ENCODE results near the gene CTSO. TPM values are rescaled to one million over a fixed set of nuclear protein-coding genes. Genes with fewer than 3 reads are reported as not detected.

The CTSO gene
- total RNA-seq, 1 experiment from 2014 or later, result 0.57 TPM

GRCh38 chr4:155903453-155903852, 50.2 kb downstream of the CTSO start, which contains the start of gene TDO2:
Gene TDO2 (plus strand): TSS chr4:155903696. CDS start chr4:155903759, 63 bp downstream.
- Histone ChIP-seq H3K4me1 (ENCODE audit: control insufficient read depth in 1 of 2, insufficient read depth in 2 of 2, low read length in 2 of 2) (no peaks in the 10 kb centered on the region), H3K9me3 (ENCODE audit: control insufficient read depth in 1 of 2, insufficient read depth in 1 of 2, low read depth in 1 of 2, low read length in 2 of 2) (no peaks in the 10 kb centered on the region), H3K79me2 (ENCODE audit: insufficient read depth, low read length) (no peaks in the 10 kb centered on the region), H3K4me2 (ENCODE audit: low read length) (no peak within 1 kb of the TSS), H3K4me3 (replicated peaks in 1 of 2; ENCODE audit: low read depth in 1 of 2, low read length in 2 of 2) (no peak within 1 kb of the TSS), H2AFZ (ENCODE audit: low read depth, low read length, poor library complexity, severe bottlenecking) (no peak within 1 kb of the TSS), H4K20me1 (ENCODE audit: insufficient read depth) (no peaks in the 10 kb centered on the region), H3K36me3 (ENCODE audit: control insufficient read depth in 1 of 2, insufficient read depth in 2 of 2, low read length in 2 of 2) (no peaks in the 10 kb centered on the region), H3K27me3 (ENCODE audit: insufficient read depth, low read length) (no peaks in the 10 kb centered on the region), H3K9me2 (ENCODE audit: insufficient read depth) (no peaks in the 10 kb centered on the region), H3K9ac (ENCODE audit: low read length) (no peak within 1 kb of the TSS), H3K27ac (ENCODE audit: low read depth, low read length) (no peak within 1 kb of the TSS)
- ChIA-PET CTCF (no interaction called here), RAD21 (ENCODE audit: low non-redundant PET in 1 of 2, low total read pairs in 2 of 2, uncharacterized antibody in 2 of 2, unreplicated experiment in 2 of 2) (no interaction called here), POLR2A (no interaction called here)
- DNase-seq (ENCODE audit: low read depth, low spot score) (no peak), ATAC-seq (no peak)
- TF ChIP-seq EZH2 (IDR thresholded peaks at IDR 0.05), result no peak
- TF ChIP-seq CEBPB (IDR thresholded peaks at IDR 0.05; ENCODE audit: low read depth), result no peak
- no peak for TF ChIP-seq MAX (IDR thresholded peaks at IDR 0.05)
- no peak for TF ChIP-seq ZNF274 (IDR thresholded peaks at IDR 0.05; ENCODE audit: low read depth, low read length)
- TF ChIP-seq FOSL1 (IDR thresholded peaks at IDR 0.05; ENCODE audit: low read depth), result no peak
- no peak for TF ChIP-seq POLR2A (IDR thresholded peaks at IDR 0.05; ENCODE audit: borderline replicate concordance, extremely low read depth, insufficient read depth, insufficient read length)
- TF ChIP-seq TCF7L2 (IDR thresholded peaks at IDR 0.05; ENCODE audit: borderline replicate concordance, extremely low read depth, insufficient read depth, insufficient read length), result no peak
- TF ChIP-seq YY1 (IDR thresholded peaks at IDR 0.05; ENCODE audit: extremely low read depth, insufficient replicate concordance, low read depth, low read length), result no peak
- TF ChIP-seq EZH2phosphoT487 (IDR thresholded peaks at IDR 0.05; ENCODE audit: borderline replicate concordance), result no peak
- TF ChIP-seq ELF1 (IDR thresholded peaks at IDR 0.05; ENCODE audit: borderline replicate concordance, low read depth), result no peak
- TF ChIP-seq CBX3 (IDR thresholded peaks at IDR 0.05; ENCODE audit: low read depth), result no peak
- TF ChIP-seq RAD21 (IDR thresholded peaks at IDR 0.05; ENCODE audit: low read depth), result no peak
- TF ChIP-seq CTCF (IDR thresholded peaks at IDR 0.05 in 2 of 3, conservative IDR thresholded peaks at IDR 0.05 in 1 of 3; ENCODE audit: borderline replicate concordance in 1 of 3, insufficient read depth in 1 of 3, low read depth in 2 of 3, low read length in 2 of 3), result no peak
- TF ChIP-seq SRF (IDR thresholded peaks at IDR 0.05; ENCODE audit: low read depth), result no peak
- no peak for TF ChIP-seq ZFX (IDR thresholded peaks at IDR 0.05)
- TF ChIP-seq SIN3A (IDR thresholded peaks at IDR 0.05; ENCODE audit: low read depth), result no peak
- TF ChIP-seq JUND (IDR thresholded peaks at IDR 0.05), result no peak
- no peak for TF ChIP-seq REST (IDR thresholded peaks at IDR 0.05; ENCODE audit: low read depth)
- intact Hi-C loops (cut with micrococcal nuclease), result no loop called here
- no TSS peak for BruUV-seq (replicated peaks)

Data from HCT116 (cell line).